MM.1S (cell line): ENCODE measurements around the gene PTGIS.

ENCODE experiments used
- DNase-seq: peaks from one replicate; pipeline ENCODE4 v3.0.0-alpha.2; 2015
- H2AFZ ChIP-seq: fragments of 300-600 bp; sonication (generic); 2 replicates; pipeline ENCODE4 v1.6.0; 2016; ENCODE audit warnings: antibody characterized with exemption, low read length
- H3F3A ChIP-seq: fragments of 300-600 bp; sonication (generic); 2 replicates; pipeline ENCODE4 v1.6.1; 2016; ENCODE audit warnings: mild to moderate bottlenecking, antibody characterized with exemption, low read length, moderate library complexity, mixed read lengths; ENCODE audit not compliant: insufficient read depth
- H3K27ac ChIP-seq: fragments of 300-600 bp; sonication (generic); 2 replicates; pipeline ENCODE4 v1.5.1; 2016; ENCODE audit warnings: mild to moderate bottlenecking, low read length
- H3K27me3 ChIP-seq: fragments of 300-600 bp; sonication (generic); replicated peaks from 2 replicates; pipeline ENCODE4 v1.6.0; 2016; ENCODE audit warnings: low read length; ENCODE audit not compliant: insufficient read depth
- H3K36me3 ChIP-seq: fragments of 300-600 bp; sonication (generic); replicated peaks from 2 replicates; pipeline ENCODE4 v1.6.1; 2016; ENCODE audit warnings: mild to moderate bottlenecking, low read length, mixed read lengths; ENCODE audit not compliant: insufficient read depth
- H3K4me1 ChIP-seq: fragments of 300-600 bp; sonication (generic); 2 replicates; pipeline ENCODE4 v1.6.1; 2016; ENCODE audit warnings: low read length, mixed read lengths
- H3K4me2 ChIP-seq: fragments of 300-600 bp; sonication (generic); 2 replicates; pipeline ENCODE4 v1.6.0; 2016; ENCODE audit warnings: low read depth, low read length
- H3K4me3 ChIP-seq: fragments of 300-600 bp; sonication (generic); 2 replicates; pipeline ENCODE4 v1.5.1; 2016; ENCODE audit warnings: low read length, mixed read lengths
- H3K79me2 ChIP-seq: fragments of 300-600 bp; sonication (generic); 2 replicates; pipeline ENCODE4 v1.6.1; 2016; ENCODE audit warnings: mixed run types, low read length, mixed read lengths
- H3K9ac ChIP-seq: fragments of 300-600 bp; sonication (generic); 2 replicates; pipeline ENCODE4 v1.6.1; 2016; ENCODE audit warnings: low read length, mixed read lengths
- H3K9me2 ChIP-seq: fragments of 300-600 bp; sonication (generic); replicated peaks from 2 replicates; pipeline ENCODE4 v1.6.1; 2016; ENCODE audit warnings: mild to moderate bottlenecking, low read length, mixed read lengths; ENCODE audit not compliant: insufficient read depth
- H3K9me3 ChIP-seq: fragments of 300-600 bp; sonication (generic); replicated peaks from 2 replicates; pipeline ENCODE4 v1.6.1; 2016; ENCODE audit warnings: mild to moderate bottlenecking, low read length, mixed read lengths; ENCODE audit not compliant: insufficient read depth
- H4K20me1 ChIP-seq: fragments of 300-600 bp; sonication (generic); 2 replicates; pipeline ENCODE4 v1.6.1; 2016; ENCODE audit warnings: mild to moderate bottlenecking, low read length, moderate library complexity, mixed read lengths; ENCODE audit not compliant: insufficient read depth
- EZH2 ChIP-seq: fragments of 300-600 bp; sonication (generic); optimal IDR thresholded peaks from 2 replicates; pipeline ENCODE3; 2017; ENCODE audit warnings: low read depth, mild to moderate bottlenecking, antibody characterized with exemption, low read length, mixed read lengths
- EZH2phosphoT487 ChIP-seq: fragments of 300-600 bp; sonication (generic); IDR thresholded peaks from 2 replicates; pipeline ENCODE4 v1.6.1; 2018; ENCODE audit warnings: antibody characterized with exemption, low read length
- TF ChIP-seq, protein P1 (sequence below): fragments of 300-600 bp; sonication (generic); IDR thresholded peaks from 2 replicates; pipeline ENCODE4 v1.5.1; 2016; ENCODE audit warnings: antibody characterized with exemption, low read length, mixed read lengths

Gene PTGIS

GRCh38 chr20:49608752-49609670 is 41.1 kb upstream of the PTGIS start:
- Histone ChIP-seq H3K9me3 (no peaks in the 10 kb centered on the region), H3K9ac (no peak overlapping the region), H3K27me3 (0 out of 2 replicates have a peak, but pooled peaks cover 6% of the 10 kb centered on the region), H2AFZ (0 out of 2 replicates have a peak overlapping the region, but pooled peaks have one; percentile 21), H3K9me2 (no peaks in the 10 kb centered on the region), H3K36me3 (no peaks in the 10 kb centered on the region), H3K79me2 (no peaks in the 10 kb centered on the region), H4K20me1 (no peaks in the 10 kb centered on the region), H3K27ac (no peak overlapping the region), H3K4me1 (no peaks in the 10 kb centered on the region), H3F3A (no peaks in the 10 kb centered on the region), H3K4me2 (peak overlapping the region; percentile 53), H3K4me3 (peak overlapping the region; percentile 27; the same call in 1 of the 2 replicates)
- no peak for TF ChIP-seq EZH2phosphoT487
- no peak for TF ChIP-seq EZH2
- TF ChIP-seq, protein P1, sequence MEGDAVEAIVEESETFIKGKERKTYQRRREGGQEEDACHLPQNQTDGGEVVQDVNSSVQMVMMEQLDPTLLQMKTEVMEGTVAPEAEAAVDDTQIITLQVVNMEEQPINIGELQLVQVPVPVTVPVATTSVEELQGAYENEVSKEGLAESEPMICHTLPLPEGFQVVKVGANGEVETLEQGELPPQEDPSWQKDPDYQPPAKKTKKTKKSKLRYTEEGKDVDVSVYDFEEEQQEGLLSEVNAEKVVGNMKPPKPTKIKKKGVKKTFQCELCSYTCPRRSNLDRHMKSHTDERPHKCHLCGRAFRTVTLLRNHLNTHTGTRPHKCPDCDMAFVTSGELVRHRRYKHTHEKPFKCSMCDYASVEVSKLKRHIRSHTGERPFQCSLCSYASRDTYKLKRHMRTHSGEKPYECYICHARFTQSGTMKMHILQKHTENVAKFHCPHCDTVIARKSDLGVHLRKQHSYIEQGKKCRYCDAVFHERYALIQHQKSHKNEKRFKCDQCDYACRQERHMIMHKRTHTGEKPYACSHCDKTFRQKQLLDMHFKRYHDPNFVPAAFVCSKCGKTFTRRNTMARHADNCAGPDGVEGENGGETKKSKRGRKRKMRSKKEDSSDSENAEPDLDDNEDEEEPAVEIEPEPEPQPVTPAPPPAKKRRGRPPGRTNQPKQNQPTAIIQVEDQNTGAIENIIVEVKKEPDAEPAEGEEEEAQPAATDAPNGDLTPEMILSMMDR = peak; percentile 97
- peak; percentile 87 for DNase-seq

DNA sequence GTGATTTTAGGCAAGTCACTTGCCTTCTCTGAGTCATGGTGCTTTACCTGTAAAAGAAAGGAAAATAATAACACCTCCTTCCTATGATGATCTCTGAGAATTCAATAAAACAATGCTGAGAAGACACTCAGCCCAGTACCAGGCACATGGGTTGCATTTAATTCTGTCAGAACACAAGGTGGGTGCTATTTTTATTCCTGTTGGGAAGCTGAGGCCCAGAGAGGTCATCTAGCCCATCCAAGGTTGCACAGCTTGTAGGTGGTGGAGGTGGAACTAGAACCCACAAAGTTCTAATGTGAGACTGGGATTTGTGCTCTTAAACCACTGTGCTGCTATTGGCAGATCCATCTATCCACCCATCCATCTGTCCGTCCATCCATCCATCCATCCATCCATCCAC is 39.6 kb upstream of the PTGIS start:
- no peaks in the 10 kb centered on the region for H3K4me1 ChIP-seq
- H3K27ac ChIP-seq = no peak overlapping the region
- H3F3A ChIP-seq = no peaks in the 10 kb centered on the region
- no peaks in the 10 kb centered on the region for H3K9me2 ChIP-seq
- no peaks in the 10 kb centered on the region for H3K9me3 ChIP-seq
- H2AFZ ChIP-seq = no peak overlapping the region
- H3K27me3 ChIP-seq = 0 out of 2 replicates have a peak, but pooled peaks cover 6% of the 10 kb centered on the region
- no peak overlapping the region for H3K4me2 ChIP-seq
- TF ChIP-seq EZH2phosphoT487 (no peak), EZH2 (no peak)
- TF ChIP-seq, protein P1 = no peak
- H3K4me3 ChIP-seq = no peak overlapping the region
- H3K79me2 ChIP-seq = no peaks in the 10 kb centered on the region
- H4K20me1 ChIP-seq = no peaks in the 10 kb centered on the region
- no peak overlapping the region for H3K9ac ChIP-seq
- no peaks in the 10 kb centered on the region for H3K36me3 ChIP-seq
- DNase-seq = no peak

- H3K36me3 ChIP-seq = no peaks in the 10 kb centered on the region
- H3K9me3 ChIP-seq = no peaks in the 10 kb centered on the region
- no peak for DNase-seq
- no peak overlapping the region for H3K9ac ChIP-seq
- TF ChIP-seq, protein P1 = no peak
- TF ChIP-seq EZH2phosphoT487 = no peak
- no peak for TF ChIP-seq EZH2
- no peak overlapping the region for H3K4me3 ChIP-seq
- H3K9me2 ChIP-seq = no peaks in the 10 kb centered on the region
- no peaks in the 10 kb centered on the region for H3K79me2 ChIP-seq
- H3K4me2 ChIP-seq = no peak overlapping the region
- H3K27ac ChIP-seq = no peak overlapping the region
- H2AFZ ChIP-seq = no peak overlapping the region
- no peaks in the 10 kb centered on the region for H3F3A ChIP-seq
- no peaks in the 10 kb centered on the region for H3K4me1 ChIP-seq
- no peaks in the 10 kb centered on the region for H4K20me1 ChIP-seq
- H3K27me3 ChIP-seq = 0 out of 2 replicates have a peak, but pooled peaks cover 3% of the 10 kb centered on the region
Measured at GRCh38 chr20:49603209-49603627, 35.3 kb upstream of the PTGIS start.
